T-helper 2 cell treated with Interferon-gamma antibody and Interleukin-4, amounts not matched to agents 100 ng/mL and 5 ng/mL, for 36 hours (primary cell): ENCODE results near the gene PLXNA2. TPM values are rescaled to one million over a fixed set of nuclear protein-coding genes. Genes with fewer than 3 reads are reported as not detected.

Source experiments
- intact Hi-C: fragments of 100-400 bp; cut with micrococcal nuclease; formaldehyde crosslinking; loops from one replicate; pipeline ENCODE4 v1.15.1; 2023
- total RNA-seq: library from RNA; stranded (reverse); gene quantifications from 2 replicates; pipeline ENCODE4 v1.2.3, GENCODE V29; 2022

The PLXNA2 gene
- total RNA-seq, 1 donor from 2014 or later: 0.39 TPM

DNA sequence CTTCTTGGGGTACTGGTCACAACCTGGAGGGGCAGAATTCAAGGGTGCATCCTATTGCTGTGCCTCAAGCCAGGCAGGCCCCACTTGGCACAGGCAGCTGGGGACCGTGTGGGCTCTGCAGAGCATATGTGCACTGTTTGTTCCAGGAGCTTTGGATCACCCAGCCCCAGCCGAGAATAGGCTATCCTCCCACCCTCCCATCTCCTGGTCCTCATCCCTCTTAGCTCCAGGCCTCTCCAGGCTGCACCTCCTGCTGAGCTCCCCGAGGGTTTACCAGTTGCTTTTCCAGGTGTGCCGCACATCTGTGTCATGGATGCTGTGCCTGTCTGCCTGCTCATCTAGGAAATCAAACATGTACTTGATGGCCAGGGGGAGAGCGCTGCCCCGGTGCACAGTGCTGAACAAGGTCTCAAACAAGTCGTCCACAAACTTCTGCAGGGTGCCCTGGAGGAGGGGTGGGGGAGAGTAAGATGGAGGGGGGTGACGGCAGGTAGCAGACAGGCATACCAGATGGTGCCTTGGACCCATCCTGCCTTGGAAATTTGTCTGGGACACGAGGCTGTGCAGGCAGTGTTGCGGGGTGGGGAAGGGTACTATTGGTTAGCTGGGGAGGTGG lies 212.8 kb downstream of the PLXNA2 start:
- intact Hi-C loops: no loop called here

GRCh38 chr1:208030288-208031091 lies 213.7 kb downstream of the PLXNA2 start:
- intact Hi-C loops: no loop called here

GRCh38 chr1:208029381-208030287 lies 214.6 kb downstream of the PLXNA2 start:
- intact Hi-C loops: no loop called here

- intact Hi-C loops: no loop called here
Measured at GRCh38 chr1:208028526-208028925, 215.7 kb downstream of the PLXNA2 start.

DNA sequence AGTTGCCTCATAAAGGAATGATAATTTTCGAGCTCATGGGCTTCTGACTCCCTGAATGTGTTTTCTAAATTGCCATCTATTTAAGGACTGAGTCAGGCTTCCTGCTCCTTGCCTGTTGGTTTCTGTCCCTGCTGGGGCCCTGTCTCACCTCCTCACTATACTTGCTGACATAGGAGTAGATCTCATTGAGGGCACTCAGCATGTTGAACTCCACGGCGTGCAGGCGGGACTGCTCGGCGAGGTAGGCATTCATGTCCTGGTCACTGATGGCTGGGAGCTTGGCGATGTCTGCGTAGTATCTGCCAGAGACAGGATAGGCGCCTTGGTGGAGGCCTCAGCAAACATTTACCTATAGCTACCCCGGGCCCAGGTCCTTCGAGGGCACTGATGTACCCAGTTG lies 216.3 kb downstream of the PLXNA2 start:
- intact Hi-C loops: no loop called here

GRCh38 chr1:208026880-208027438 lies 217.2 kb downstream of the PLXNA2 start:
- intact Hi-C loops: no loop called here

DNA sequence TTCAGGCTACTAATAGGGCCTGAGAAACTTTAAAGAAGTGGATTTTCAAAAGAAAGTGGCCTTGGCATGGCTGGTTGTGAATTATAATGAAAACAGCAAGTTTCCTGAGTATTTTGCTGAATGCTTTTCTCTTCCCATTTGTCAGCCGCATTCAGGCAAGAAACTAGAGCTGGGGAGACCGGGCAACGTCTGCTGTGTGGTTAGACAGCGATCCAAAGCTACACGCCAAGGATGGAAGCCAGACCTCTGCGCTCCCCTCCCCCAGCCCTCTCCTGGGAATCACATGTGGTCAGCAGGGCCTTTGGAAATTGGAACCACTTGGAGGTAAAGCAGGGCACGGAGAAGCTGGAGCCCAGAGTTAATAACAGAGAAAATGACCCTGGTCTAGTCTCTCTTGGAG lies 219.2 kb downstream of the PLXNA2 start:
- intact Hi-C loops: no loop called here

DNA sequence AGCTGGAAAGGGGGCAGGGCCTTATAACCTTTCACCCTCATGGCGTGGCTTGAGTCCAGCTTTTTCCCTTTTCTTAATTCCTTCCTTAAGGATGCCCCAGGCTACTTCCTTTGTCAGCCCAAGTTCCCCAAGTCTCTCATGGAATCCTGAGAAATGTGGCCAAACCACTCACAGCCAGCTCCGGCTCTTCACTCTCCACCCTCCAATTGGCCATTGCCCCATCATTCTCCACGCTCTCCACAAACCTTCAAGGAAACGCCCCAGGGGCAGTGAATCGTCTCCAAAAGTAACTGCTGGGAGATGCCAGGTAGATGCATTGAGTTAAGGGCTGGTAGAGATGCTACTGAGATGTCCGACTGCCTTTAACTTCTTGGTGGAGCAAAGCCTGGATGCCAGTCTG lies 219.8 kb downstream of the PLXNA2 start:
- intact Hi-C loops: no loop called here

DNA sequence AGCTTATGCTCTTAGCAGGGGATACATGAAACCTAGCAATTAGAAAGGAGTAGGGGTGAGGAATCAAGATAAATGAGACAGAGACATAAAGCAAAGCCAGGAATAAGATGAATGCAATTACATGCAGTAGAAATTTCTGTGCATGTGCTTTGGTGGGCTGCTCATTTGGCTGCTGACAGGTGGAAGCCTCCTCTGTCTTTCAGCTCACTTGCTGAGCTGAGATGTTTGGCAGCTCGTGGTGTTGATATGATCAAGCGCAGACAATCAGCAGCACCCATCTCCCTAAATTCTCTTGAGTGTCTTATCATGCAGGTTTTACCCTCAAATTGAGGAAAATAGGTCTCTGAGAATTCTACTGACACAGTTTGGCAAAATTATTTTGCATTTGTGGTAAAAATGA lies 224.9 kb downstream of the PLXNA2 start:
- intact Hi-C loops: no loop called here

DNA sequence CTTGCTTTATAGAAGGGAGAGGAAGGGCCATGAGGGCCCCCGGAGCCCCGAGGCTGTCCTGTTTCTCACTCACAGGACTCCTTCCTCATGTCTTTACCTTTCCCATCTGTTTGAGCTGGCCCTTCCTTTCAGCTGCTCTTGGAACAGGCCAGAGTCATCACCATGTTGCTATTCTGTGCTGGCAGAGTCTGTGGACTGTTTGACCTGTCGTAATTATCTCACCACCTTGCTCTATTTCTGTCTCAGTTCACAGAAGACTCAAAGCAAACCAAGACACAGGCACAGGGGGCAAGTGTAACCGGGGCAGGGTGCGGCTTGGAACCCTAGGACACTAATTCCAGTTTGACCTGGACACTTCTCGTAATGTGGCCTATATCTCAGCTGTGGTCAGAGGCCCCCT lies 228.9 kb downstream of the PLXNA2 start:
- intact Hi-C loops: no loop called here

- intact Hi-C loops: no loop called here
Measured at GRCh38 chr1:208013210-208013609, 231.0 kb downstream of the PLXNA2 start.

- intact Hi-C loops: no loop called here
Measured at GRCh38 chr1:208012721-208013120, 231.5 kb downstream of the PLXNA2 start.

GRCh38 chr1:208010487-208011071 lies 233.6 kb downstream of the PLXNA2 start:
- intact Hi-C loops: no loop called here

- intact Hi-C loops: no loop called here
Measured at GRCh38 chr1:208009706-208010444, 234.3 kb downstream of the PLXNA2 start.

- intact Hi-C loops: no loop called here
Measured at GRCh38 chr1:208009303-208009702, 234.9 kb downstream of the PLXNA2 start.

DNA sequence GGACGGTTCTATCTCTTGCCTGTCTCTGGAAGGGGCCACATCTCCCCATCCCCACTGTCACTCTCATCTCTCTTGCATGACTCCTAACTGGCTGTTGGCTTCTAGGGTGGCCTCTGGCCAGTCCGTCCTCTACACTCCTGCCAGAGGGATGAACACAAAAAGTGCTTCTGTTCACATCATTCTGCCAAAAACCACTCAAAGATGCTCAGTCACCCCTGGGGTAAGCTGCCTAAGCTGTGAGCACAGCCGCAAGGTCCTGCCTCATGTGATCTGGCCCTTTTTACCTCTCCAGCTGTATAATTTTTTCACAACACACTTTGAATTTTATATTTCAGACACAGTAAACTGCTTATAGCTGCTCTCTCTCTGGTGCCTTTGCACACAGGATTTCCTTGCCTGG lies 235.7 kb downstream of the PLXNA2 start:
- intact Hi-C loops: no loop called here

DNA sequence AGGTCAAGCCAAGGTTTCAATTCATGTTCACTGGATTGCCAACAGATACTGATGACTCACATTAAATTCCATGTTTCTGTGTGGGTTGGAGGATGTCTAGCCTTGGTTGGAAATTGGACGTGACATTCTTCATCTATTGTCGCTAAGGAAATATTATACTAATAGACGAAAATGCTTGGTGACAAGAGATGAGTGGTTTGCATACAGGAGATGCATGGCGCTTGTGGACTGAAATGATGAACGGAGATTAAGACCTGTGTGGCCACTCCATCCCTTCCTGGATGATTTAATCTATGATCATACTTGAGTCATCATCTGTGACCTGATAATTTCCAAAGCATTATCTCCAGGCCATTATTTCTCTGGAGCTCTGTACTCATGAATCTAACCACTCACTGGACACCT lies 236.2 kb downstream of the PLXNA2 start:
- intact Hi-C loops: no loop called here

- intact Hi-C loops: no loop called here
Measured at GRCh38 chr1:208007319-208007937, 236.8 kb downstream of the PLXNA2 start.

DNA sequence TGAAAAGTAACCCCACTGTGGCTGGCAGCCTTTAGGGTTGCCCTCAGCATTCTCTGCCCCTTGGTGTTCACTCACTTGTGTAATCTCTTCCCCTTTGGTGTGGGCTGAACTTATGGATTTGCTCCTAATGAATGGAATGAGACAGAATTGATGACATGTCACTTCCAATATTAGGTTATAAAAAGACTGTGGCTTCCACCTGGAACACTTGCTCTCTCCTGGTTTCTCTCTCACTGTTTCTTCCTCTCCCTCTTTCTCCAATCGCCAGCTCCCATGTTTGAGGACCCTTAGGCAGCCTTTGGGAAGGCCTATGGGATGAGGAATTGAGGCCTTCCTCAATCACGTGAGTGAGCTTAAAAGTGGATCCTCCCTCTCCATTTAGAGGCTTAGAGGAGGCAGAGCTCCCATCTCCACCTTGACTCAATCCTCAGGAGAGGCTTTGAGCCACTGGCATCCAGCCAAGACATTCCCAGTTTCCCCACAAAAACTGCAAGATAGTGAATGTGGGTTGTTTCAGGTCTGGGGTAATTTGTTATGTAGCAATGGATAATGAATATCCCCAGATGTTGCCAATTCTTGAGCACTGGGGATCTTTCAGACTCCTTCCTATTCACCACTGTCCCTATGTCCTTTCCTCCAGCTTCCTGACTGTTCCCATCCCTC lies 237.8 kb downstream of the PLXNA2 start:
- intact Hi-C loops: no loop called here

- intact Hi-C loops: no loop called here
Measured at GRCh38 chr1:208004851-208005250, 239.3 kb downstream of the PLXNA2 start.
